ENCODE data around the gene CNTN5. TPM values are rescaled to one million over a fixed set of nuclear protein-coding genes. Genes with fewer than 3 reads are reported as not detected.

The CNTN5 gene
- total RNA-seq, 1 donor from 2014 or later = 0.36 TPM

DNA sequence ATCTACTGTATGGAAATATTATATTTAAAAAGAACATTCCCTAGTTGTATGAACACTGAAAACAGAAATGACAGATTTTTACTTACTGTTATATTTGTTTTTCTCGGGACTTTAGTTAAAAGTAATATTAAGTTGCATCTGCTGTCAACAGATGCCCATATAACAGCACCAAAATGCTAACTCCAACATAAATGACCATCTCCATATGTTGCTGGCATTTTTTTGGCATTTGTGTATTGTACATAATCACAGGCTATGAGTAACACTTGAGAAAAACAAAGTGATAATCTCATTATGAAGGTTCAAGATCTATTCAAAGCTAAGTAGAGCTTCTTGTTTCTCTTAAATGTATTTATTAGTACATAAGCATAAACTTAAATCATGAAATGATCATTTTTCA, 172.0 kb downstream of the CNTN5 start:
- Histone ChIP-seq H3K4me3 (no peak overlapping the region), H3K27ac (replicated peaks) (no peak overlapping the region), H3K36me3 (no peaks in the 10 kb centered on the region), H3K4me1 (no peaks in the 10 kb centered on the region), H3K27me3 (ENCODE audit: low read depth) (no peaks in the 10 kb centered on the region), H3K9me3 (replicated peaks) (no peaks in the 10 kb centered on the region)
- intact Hi-C loops (cut with micrococcal nuclease) = no loop called here
- TF ChIP-seq, protein P1, sequence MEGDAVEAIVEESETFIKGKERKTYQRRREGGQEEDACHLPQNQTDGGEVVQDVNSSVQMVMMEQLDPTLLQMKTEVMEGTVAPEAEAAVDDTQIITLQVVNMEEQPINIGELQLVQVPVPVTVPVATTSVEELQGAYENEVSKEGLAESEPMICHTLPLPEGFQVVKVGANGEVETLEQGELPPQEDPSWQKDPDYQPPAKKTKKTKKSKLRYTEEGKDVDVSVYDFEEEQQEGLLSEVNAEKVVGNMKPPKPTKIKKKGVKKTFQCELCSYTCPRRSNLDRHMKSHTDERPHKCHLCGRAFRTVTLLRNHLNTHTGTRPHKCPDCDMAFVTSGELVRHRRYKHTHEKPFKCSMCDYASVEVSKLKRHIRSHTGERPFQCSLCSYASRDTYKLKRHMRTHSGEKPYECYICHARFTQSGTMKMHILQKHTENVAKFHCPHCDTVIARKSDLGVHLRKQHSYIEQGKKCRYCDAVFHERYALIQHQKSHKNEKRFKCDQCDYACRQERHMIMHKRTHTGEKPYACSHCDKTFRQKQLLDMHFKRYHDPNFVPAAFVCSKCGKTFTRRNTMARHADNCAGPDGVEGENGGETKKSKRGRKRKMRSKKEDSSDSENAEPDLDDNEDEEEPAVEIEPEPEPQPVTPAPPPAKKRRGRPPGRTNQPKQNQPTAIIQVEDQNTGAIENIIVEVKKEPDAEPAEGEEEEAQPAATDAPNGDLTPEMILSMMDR (IDR thresholded peaks at IDR 0.05; ENCODE audit: borderline replicate concordance) = no peak
- DNase-seq = no peak

DNA sequence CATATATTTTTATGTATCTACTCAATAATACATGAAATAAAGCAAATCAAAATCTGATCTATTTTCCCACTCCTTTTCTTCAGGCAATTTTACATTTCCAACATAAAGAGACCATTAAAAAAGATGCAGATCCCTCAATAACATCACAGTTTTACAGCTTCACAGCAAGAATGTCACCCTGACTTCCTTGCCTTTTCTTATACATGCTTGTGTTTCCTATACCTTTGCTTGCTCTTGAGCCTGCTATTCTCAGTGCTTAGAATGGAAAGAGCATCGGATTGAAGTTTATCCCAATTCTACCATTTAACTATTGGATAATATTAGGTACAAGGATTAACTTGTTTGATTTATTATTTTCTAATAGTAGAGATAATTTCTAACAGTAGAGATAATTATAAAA, 176.7 kb downstream of the CNTN5 start:
- intact Hi-C loops (cut with micrococcal nuclease) = no loop called here
- Histone ChIP-seq H3K27ac (replicated peaks) (no peak overlapping the region), H3K9me3 (replicated peaks) (no peaks in the 10 kb centered on the region), H3K4me1 (no peaks in the 10 kb centered on the region), H3K4me3 (no peak overlapping the region), H3K27me3 (ENCODE audit: low read depth) (no peaks in the 10 kb centered on the region), H3K36me3 (no peaks in the 10 kb centered on the region)
- DNase-seq = no peak
- TF ChIP-seq, protein P1 (IDR thresholded peaks at IDR 0.05; ENCODE audit: borderline replicate concordance) = no peak

DNA sequence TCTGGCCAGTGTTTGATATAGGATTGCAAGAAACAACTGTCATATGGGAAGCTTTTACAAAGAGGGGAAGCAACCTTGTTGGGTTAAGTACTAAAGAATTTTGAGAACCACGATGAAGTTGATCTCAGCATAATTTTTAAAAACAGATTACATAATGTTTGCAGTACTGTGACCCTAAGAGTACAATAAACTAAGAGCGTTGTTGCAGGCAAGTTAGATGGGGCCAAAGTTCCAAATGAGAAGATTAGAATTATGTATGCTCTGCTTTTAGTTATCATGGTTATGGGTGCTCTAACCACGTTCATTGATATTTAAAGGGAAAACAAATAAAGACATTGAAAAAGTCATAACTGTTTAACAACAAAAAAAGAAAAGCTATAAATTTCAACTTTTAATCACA, 177.5 kb downstream of the CNTN5 start:
- Histone ChIP-seq H3K27me3 (ENCODE audit: low read depth) (no peaks in the 10 kb centered on the region), H3K36me3 (no peaks in the 10 kb centered on the region), H3K27ac (replicated peaks) (no peak overlapping the region), H3K9me3 (replicated peaks) (no peaks in the 10 kb centered on the region), H3K4me1 (no peaks in the 10 kb centered on the region), H3K4me3 (no peak overlapping the region)
- intact Hi-C loops (cut with micrococcal nuclease) = no loop called here
- no peak for DNase-seq
- TF ChIP-seq, protein P1 (IDR thresholded peaks at IDR 0.05; ENCODE audit: borderline replicate concordance) = no peak

DNA sequence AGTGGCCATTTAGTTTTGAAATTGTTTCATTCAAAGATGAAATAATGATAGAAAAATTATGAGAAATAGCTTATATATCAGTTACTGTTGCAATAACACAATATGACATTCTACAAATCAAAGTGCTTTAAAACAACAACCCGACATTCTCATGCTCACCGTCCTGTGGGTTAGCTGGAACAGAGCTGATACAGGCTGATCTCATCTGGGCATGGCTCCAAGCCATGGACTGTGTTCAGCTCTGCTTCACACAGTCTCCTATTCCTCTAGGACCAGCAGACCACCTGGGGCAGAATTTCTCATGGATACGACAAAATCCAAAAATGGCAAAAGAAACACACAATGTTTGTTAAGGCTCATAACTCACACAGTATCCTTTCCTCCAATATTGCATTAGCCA, 178.6 kb downstream of the CNTN5 start:
- no peaks in the 10 kb centered on the region for H3K4me1 ChIP-seq
- intact Hi-C loops (cut with micrococcal nuclease) = no loop called here
- no peak overlapping the region for H3K4me3 ChIP-seq
- no peaks in the 10 kb centered on the region for H3K9me3 ChIP-seq (replicated peaks)
- H3K27me3 ChIP-seq (ENCODE audit: low read depth) = no peaks in the 10 kb centered on the region
- no peak overlapping the region for H3K27ac ChIP-seq (replicated peaks)
- TF ChIP-seq, protein P1 (IDR thresholded peaks at IDR 0.05; ENCODE audit: borderline replicate concordance) = no peak
- DNase-seq = no peak
- H3K36me3 ChIP-seq = no peaks in the 10 kb centered on the region

DNA sequence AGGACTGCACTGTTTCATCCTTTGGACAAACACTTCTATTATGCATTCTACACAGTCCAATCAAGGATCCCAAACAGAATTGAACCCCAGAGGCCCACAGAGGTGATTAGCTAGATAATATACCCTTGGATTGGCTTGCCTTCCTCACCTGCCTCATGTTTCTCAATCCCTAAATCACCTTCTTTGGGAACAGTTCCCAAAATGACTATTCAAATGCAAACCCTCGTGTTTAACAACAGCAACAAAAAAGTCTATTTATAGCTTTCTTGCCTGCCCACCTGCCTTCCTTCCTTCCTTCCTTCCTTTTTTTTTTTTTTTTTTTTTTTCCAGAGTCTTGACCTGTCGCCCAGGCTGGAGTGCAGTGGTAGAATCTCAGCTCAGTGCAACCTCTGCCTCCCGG, 180.0 kb downstream of the CNTN5 start:
- TF ChIP-seq, protein P1 (IDR thresholded peaks at IDR 0.05; ENCODE audit: borderline replicate concordance) = no peak
- Histone ChIP-seq H3K4me3 (no peak overlapping the region), H3K9me3 (replicated peaks) (no peaks in the 10 kb centered on the region), H3K27ac (replicated peaks) (no peak overlapping the region), H3K4me1 (no peaks in the 10 kb centered on the region), H3K36me3 (no peaks in the 10 kb centered on the region), H3K27me3 (ENCODE audit: low read depth) (no peaks in the 10 kb centered on the region)
- DNase-seq = no peak
- intact Hi-C loops (cut with micrococcal nuclease) = no loop called here

DNA sequence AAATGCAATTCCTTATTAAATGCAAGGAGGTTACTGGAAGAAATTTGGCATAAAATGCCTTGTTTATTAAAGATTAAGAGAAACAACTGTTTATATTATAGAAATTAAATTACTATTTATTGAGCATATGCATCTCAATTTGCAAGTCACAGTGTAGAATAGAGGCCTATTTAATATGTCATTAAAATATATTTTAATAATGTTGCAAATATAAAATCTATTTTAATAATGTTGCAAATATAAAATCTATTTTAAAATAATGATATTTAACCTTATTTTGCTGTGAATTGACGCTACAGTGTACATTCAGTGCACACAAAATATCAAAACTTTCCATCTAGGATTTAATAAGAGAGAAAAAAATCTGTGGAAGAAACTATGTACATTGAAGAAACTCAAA, 188.1 kb downstream of the CNTN5 start:
- TF ChIP-seq, protein P1 (IDR thresholded peaks at IDR 0.05; ENCODE audit: borderline replicate concordance) = no peak
- DNase-seq = no peak
- H3K36me3 ChIP-seq = no peaks in the 10 kb centered on the region
- H3K27ac ChIP-seq (replicated peaks) = no peak overlapping the region
- no peaks in the 10 kb centered on the region for H3K9me3 ChIP-seq (replicated peaks)
- H3K4me1 ChIP-seq = no peaks in the 10 kb centered on the region
- intact Hi-C loops (cut with micrococcal nuclease) = no loop called here
- no peaks in the 10 kb centered on the region for H3K27me3 ChIP-seq (ENCODE audit: low read depth)
- no peak overlapping the region for H3K4me3 ChIP-seq
